Right lobe of liver (tissue), 4 donors: ENCODE measurements around the gene PINK1.

Source experiments
- POLR2A ChIP-seq: fragments of 450-650 bp; IDR thresholded peaks from one replicate; pipeline ENCODE4 v1.6.1; 2017; ENCODE audit warnings: antibody characterized with exemption, mild to moderate bottlenecking
- TF ChIP-seq, protein P1 (sequence below), 4 donors: fragments of 200-600 bp in 3 of 4; fragments of 450-650 bp in 1 of 4; IDR thresholded peaks; one replicate each; pipeline versions ENCODE4 v1.5.1 to v1.8.0; 2016 to 2022; ENCODE audit warnings: antibody characterized with exemption in 4 of 4, mild to moderate bottlenecking in 2 of 4
- donor health status: DM: no; HTN: no; CAD: no.
- donor health status: DM: no; HTN: no; CAD: no.
- donor health status: DM: no; HTN: yes; CAD: no.

GRCh38 chr1:20660847-20661206, 27.6 kb downstream of the PINK1 start:
- TF ChIP-seq, protein P1, sequence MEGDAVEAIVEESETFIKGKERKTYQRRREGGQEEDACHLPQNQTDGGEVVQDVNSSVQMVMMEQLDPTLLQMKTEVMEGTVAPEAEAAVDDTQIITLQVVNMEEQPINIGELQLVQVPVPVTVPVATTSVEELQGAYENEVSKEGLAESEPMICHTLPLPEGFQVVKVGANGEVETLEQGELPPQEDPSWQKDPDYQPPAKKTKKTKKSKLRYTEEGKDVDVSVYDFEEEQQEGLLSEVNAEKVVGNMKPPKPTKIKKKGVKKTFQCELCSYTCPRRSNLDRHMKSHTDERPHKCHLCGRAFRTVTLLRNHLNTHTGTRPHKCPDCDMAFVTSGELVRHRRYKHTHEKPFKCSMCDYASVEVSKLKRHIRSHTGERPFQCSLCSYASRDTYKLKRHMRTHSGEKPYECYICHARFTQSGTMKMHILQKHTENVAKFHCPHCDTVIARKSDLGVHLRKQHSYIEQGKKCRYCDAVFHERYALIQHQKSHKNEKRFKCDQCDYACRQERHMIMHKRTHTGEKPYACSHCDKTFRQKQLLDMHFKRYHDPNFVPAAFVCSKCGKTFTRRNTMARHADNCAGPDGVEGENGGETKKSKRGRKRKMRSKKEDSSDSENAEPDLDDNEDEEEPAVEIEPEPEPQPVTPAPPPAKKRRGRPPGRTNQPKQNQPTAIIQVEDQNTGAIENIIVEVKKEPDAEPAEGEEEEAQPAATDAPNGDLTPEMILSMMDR (IDR thresholded peaks at IDR 0.05): no peak
- no peak for TF ChIP-seq POLR2A
